GM19328 (cell line): Measurements from ENCODE around the gene RAI2.
"Not testable (repeated sequence)": the region's sequence is repeated elsewhere in the genome, so short reads cannot be mapped to it uniquely, and the experiment has no call there.

Experiments
- ATAC-seq: cut with Tn5 transposase; IDR thresholded peaks from one replicate; pipeline ENCODE4 v1.9.1; 2021; ENCODE audit warnings: mild to moderate bottlenecking, moderate library complexity; ENCODE audit not compliant: unreplicated experiment

The RAI2 gene

GRCh38 chrX:17788439-17788838 lies 72.7 kb downstream of the RAI2 start:
- no peak for ATAC-seq

GRCh38 chrX:17787557-17787956 lies 73.5 kb downstream of the RAI2 start:
- no peak for ATAC-seq

GRCh38 chrX:17786554-17787347 lies 74.3 kb downstream of the RAI2 start:
- ATAC-seq: not testable (repeated sequence)

- ATAC-seq: no peak
These were observed 81.7 kb downstream of the RAI2 start for GRCh38 chrX:17779434-17779833.

- ATAC-seq: no peak
These were observed 82.1 kb downstream of the RAI2 start for GRCh38 chrX:17778997-17779396.

- ATAC-seq: no peak
These were observed 87.0 kb downstream of the RAI2 start for GRCh38 chrX:17774053-17774452.

- ATAC-seq: no peak
These were observed 87.7 kb downstream of the RAI2 start for GRCh38 chrX:17773221-17773876.

GRCh38 chrX:17769701-17770269 lies 91.3 kb downstream of the RAI2 start:
- no peak for ATAC-seq

GRCh38 chrX:17768997-17769396 lies 92.1 kb downstream of the RAI2 start:
- no peak for ATAC-seq

GRCh38 chrX:17767734-17768133 lies 93.4 kb downstream of the RAI2 start:
- ATAC-seq: no peak

- ATAC-seq: no peak
These were observed 101.1 kb downstream of the RAI2 start for GRCh38 chrX:17759990-17760389.

- no peak for ATAC-seq
These were observed 102.7 kb downstream of the RAI2 start for GRCh38 chrX:17758382-17758781.

- ATAC-seq: no peak
These were observed 110.7 kb downstream of the RAI2 start for GRCh38 chrX:17750436-17750835.
